HG03196 (cell line): ENCODE data around the gene ADCY3.

Experiments used
- ATAC-seq: cut with Tn5 transposase; IDR thresholded peaks from one replicate; pipeline ENCODE4 v1.9.1; 2021; ENCODE audit not compliant: unreplicated experiment

Gene ADCY3

DNA sequence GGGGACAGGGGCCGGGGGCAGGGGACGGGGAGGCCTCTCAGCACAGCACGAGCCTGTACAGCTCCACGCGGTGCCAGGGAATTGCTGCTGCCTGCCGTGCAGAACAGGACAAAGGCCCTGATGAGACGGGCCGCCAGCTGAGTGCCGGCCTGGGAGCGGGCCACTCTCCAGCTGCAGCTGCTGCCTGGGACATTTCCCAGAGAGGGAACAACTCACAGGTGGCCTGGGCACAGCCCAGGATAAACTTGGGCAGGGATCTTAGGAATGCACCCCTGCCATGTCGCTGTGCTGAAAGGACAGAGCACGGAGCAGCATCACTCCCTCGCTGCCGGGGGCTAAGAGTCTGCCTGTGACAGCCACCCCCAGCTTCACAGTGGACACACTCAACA lies 88.0 kb downstream of the ADCY3 start:
- ATAC-seq: no peak

- no peak for ATAC-seq
Observed at GRCh38 chr2:24831221-24832072, 88.6 kb downstream of the ADCY3 start.

DNA sequence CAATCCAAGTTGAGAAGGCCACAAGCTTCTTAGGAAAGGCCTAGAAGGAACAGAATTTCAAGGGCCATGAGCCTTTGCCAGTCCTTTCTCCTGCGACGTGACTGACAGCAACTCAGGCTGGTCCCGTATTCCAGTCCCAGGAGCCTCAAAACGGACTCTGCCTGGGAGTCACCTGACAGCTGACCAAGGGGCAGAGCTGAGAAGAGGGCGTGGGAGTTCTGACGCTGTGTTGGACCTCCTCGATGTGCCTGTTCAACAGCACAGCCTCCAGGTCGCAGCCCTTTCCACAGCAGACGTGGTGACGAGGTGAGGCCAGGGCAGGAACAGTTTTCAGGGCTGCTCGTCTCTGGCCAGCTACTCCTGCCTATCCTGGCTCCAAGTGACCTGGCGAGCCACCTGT lies 89.3 kb downstream of the ADCY3 start:
- no peak for ATAC-seq

DNA sequence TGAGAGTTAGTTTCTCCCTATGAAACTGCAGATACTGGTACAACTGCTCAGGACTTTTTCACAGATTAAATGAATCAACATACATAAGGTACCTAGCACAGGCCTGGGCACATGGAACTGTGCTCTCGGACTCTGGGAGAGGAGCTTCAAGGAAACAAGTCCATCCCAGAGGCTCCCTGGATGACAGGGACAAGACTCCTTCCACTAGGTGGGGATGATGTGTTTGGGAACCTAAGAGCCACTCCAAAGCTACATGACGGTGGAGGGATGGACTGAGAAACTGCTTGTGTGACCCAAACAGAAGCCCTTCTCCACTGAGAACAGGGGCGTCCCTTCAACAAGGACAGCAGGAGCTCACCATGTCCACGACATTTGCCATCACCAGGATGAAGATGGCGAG lies 89.7 kb downstream of the ADCY3 start:
- no peak for ATAC-seq

- ATAC-seq: no peak
Observed at GRCh38 chr2:24828238-24828996, 91.6 kb downstream of the ADCY3 start.

GRCh38 chr2:24827321-24828237 lies 92.5 kb downstream of the ADCY3 start:
- peak; percentile 60 for ATAC-seq

DNA sequence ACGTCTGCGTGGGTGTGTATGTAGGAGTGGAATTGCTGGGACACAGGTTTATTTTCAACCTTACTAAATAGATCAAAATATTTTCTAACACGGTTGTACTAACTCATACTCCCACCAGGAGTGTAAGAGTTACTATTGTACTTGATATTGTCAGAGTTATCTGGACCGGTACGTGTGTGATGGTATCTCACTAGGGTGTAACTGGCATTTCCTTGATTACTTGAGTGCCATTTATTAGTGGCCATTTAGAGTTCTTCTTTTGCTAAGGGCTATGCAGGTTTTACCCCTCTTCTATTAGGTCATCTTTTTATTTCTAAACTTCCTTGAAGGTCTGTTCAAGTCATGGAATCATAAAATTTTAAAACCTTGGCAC lies 93.3 kb downstream of the ADCY3 start:
- no peak for ATAC-seq

DNA sequence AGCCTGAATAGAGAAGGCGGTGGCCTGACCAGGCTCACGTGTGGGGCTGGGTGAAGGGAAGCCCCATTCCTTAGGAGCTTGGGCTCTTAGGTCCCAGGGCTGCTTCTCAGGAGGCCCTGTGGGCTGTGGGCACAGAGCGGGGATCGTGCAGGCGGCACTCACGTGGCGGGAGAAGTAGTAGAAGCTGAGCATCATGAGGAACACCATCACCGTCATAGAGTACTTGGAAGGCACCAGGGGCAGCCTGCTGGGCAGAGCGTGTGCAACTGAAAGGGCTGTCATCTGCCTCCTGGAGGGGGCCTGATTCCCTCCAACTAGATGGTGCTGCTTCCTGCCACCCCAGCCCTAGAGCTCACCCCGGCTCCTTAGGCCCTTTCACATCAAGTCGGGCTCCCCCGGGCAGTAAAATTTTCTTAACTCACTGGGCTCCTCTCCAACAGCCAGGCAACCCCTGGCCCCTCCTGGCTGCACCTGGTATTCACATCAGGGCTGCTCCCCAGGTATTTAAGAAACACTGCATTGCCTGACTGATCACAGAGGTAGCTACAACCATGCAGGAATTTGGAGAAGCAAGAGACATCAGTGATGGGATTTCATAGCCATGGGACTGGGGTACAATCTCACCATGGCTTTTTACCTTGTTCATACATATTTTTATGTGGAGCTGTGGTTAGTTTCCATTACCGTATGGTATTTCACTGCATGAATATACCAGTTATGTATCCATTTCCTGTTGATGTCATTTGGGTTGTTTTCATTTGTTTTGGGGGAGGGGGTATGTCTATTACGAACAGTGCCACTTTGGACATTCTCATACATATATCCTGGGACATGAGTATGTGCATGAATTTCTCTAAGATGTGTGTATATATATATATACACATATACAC lies 93.9 kb downstream of the ADCY3 start:
- ATAC-seq: no peak

DNA sequence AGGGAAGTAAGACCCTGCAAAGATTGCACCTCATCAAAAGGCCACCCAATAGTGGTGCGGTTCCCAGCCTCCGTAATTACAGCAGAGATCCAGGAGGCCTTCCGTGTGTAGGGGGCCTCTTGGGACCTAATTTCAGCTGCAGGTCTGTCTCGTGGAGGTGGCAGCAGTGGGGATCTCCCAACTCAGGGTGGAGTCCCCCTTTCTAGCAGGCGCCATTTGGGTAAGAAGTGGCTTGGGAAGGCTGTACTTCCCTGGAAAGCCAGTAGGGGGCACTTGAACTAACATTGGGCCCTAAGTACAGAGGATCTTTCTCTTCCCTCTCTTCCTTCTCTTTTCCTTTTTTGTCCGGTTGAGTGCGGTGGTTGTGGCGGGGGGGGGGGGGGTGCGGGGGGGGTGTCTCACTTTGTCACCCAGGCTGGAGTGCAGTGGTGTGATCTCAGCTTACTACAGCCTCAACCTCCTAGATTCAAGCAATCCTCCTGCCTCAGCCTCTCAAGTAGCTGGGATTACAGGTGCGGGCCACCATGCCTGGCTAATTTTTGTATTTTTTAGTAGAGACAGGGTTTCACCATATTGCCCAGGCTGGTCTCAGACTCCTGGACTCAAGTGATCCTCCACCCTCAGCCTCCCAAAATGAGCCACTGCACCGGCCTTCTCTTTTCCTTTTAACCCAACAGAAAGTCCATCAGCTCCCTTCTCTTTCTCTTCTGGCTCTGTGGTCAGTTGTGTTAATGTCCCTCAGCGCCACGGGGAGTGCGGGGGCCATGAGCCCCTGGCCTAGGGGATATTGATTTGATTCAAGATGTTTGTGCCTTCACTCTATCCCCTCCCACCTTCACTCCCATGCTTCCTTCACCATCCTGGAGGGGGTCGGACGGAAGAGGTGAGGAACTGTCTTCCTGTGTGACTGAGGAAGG lies 94.8 kb downstream of the ADCY3 start:
- ATAC-seq: no peak

DNA sequence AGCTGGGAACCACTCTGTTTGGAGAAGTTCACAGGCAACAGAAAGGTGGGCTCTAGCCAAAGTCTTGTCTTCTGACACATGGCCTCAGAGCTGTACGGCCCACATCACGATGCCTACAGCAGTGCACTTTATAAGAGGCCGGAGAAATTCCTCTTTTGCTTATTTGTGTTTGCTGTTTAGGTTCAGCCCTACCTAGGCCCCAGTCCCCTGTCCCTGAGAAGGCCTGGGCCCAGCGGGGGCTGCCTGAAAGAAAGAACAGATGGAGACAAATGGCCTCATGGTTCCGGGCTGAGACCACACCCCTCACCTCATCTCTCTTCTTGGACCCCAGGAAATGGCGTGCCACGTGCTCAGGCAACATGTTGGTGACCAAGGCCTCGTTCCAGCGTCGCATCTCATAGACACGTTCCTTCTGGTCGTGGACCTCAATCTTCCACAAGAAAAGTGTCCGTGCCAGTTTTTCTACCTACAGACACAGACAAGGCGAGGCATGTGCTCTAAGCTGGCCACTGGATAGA lies 95.9 kb downstream of the ADCY3 start:
- no peak for ATAC-seq

- no peak for ATAC-seq
Observed at GRCh38 chr2:24822049-24822706, 97.9 kb downstream of the ADCY3 start.

DNA sequence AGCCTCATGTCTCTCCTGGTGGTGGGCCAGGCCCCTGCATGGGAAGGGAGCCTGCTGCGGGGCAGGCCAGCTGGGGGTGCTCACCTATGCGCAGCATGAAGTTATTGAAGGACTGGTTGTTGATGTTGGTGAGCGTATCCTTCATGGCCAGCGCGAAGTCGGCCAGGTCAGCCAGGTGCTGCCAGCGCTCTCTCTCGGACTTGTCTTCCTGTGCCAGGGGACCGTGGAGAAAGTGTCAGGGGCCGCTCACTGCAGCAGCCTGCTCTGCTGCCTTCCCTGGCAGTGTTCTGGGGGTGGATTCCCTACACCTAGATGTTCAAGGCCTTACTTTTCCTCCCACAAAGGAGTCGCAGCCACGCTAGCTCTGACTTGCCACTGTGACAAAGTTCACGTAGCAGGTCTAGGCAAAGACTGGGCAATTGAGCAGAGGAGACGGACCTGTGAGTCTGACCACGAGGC lies 98.6 kb downstream of the ADCY3 start:
- no peak for ATAC-seq

DNA sequence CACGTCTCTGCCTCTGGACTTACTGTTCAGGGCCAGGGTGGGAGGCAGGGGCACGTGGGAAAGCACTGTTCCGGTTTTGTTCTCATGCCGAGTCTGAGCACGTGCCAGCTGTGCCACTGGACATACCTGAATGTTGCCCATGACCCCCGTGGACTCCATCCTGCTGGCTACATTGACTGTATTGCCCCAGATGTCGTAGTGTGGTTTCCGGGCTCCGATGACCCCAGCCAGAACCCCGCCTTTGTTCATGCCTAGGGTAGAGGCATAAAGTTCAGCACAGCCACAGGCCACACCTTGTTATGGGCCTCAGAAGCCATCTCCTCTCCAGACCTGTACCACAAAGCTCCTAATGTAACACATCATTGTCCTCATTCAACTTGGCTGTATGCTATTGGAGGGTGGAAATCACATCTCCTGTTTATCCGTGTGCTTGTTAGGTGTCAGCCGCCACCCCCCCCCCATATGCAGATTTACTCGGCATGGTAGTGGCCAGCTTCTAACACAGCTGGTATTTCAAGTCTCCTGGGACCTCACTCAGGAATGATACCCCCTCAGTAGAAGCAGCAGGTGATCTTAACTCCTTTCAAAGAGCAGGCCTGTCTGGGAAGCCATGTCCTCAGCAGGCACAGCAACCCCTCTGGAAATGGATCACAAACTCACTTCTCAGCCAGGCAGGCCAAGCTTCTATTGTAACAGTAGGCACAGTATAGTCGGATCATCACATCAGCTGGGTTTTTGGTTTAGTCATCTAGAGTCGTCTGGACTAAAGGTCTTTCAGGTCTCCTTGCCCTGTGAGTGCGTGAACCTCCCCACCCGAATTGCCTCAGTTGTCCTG lies 99.2 kb downstream of the ADCY3 start:
- ATAC-seq: no peak

- no peak for ATAC-seq
Observed at GRCh38 chr2:24820175-24820513, 99.9 kb downstream of the ADCY3 start.

- ATAC-seq: no peak
Observed at GRCh38 chr2:24819442-24820174, 100.4 kb downstream of the ADCY3 start.

DNA sequence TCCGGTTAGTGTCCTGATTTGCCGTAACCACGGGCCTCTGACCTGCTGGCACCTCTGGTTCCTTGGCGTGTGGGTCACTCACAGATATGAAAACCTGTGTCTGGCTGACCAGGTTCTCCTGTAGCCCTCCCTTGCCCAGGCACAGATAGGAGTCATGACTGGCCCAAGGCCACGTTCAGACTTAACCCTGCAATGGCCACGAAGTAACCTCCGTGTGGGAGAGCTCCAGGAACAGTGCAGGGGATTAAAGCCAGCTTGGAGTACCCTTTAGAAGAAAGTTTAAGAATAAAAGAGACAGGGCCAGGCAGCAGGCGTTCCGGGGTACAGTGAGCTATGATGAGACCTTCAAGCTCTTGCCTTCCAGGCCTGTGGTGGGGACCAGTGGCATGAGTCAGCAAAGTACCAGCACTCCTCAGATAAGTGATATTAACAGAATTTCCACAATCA lies 101.3 kb downstream of the ADCY3 start:
- ATAC-seq: no peak

- ATAC-seq: no peak
Observed at GRCh38 chr2:24816884-24817283, 103.2 kb downstream of the ADCY3 start.
